NCI-H1092 treated with DMSO at 0.1 percent for 48 hours (cell line): Measurements from ENCODE around the gene C12orf60.

ENCODE experiments used
- DNase-seq: peaks from one replicate; lab custom pipeline; 2025; lab: John Stamatoyannopoulos, UW

The C12orf60 gene

DNA sequence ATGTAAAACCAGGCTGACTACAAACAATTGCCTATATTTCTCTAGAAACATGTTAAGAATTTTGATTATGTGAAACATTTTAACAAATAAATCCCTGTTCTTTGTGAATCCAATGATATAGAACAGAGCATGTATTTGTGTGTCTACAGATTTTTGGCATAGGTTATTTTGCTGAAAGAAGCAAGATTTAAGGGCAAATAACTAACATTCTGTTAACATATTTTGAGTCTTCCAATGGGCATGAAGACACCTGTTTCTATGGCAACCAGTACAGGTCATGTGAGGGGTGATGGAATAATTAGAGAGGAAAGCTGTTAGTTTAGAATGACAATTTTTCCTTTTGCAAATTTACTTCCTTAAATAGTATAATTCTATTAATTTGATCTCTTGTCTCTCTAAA is 31.0 kb downstream of the C12orf60 start:
- no peak for DNase-seq

DNA sequence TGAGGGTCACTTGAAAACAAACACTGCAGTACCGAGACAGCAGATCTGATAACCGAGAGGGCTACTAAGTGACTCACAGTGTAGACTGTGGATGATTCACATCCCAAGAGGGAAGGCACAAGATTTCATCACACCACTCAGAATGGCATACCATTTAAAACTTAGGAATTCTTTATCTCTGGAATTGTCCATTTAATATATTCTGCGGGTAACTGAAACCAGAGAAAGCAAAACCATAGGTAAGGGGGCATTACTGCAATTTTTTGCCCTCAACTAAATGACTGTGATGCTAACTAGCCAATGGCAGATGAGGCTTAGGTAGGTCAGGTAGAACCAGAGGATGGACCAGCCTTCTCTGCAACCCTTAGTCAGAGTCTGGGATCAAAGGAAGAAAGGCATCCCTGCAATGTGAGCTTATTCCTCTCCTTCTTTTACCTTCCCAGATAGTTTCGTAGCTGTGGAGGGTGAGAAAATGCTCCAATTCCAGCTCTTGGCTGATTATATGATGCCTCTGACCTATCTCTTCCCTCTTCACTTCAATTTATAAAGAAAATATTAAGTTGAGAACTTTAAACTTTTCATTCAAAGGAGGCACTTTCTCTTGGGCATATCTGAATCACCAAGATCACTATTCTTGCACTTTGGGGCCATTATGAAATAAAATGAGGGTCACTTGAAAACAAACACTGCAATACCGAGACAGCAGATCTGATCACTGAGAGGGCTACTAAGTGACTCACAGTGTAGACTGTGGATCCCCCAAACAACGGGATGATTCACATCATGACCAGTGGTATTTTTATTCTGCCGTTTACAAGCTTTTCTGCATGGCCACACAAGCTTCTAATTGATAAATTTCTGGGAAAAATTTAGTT is 33.1 kb downstream of the C12orf60 start:
- no peak for DNase-seq

DNA sequence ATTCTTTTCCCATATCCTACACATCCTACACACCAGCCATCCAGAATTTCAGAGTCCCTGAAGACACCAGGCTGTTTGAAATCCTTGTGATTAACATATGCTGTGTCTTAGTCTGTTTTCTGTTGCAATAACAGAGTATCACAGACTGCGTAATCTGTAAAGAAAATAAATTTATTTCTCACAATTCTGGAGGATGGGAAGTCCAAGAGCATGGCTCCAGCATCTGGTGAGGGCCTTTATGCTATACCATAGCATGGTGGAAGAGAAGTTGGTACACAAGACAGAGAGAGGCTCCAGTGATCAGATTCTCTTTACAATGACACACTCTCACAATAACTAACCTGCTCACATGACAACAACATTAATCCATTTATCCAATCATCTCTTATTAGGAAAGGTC is 35.8 kb downstream of the C12orf60 start:
- no peak for DNase-seq

DNA sequence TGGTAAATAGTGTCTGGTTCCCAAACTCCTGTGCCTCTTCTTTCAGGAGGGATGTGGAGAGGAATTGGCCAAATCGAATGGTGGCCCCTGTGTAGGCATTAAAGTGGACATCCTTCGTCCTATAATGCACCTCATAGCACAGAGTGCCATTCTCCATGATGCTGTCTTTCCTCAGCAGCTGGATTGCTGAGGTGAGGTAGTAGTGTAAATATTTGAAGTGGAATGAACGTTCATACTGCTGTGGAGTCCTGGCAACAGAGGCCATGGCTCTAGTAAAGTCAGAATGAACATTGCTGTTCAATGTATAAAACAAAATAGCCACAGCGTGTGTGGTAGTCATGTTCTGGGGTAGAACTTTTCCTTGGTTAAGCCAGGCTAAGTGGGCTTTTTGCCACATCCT is 37.1 kb downstream of the C12orf60 start:
- DNase-seq, result no peak

DNA sequence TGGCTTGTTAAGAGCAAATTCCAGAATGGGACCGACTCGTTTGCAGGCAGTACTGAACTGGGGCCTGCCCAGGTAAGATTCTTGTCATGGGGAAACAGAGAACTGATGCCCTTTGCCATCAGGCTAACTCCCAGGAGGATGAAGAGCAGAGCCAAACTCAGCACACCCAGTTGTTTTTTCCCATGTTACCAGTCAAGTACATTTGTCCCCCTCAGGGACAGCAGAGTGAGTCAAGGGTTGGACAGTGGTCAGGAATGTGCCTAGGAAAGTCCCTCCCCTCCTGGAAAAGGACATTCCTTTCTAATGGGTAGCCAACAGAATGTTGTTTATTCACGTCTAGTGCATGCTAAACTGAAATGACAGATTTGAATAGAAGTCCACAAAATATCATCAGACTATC is 38.3 kb downstream of the C12orf60 start:
- no peak for DNase-seq

DNA sequence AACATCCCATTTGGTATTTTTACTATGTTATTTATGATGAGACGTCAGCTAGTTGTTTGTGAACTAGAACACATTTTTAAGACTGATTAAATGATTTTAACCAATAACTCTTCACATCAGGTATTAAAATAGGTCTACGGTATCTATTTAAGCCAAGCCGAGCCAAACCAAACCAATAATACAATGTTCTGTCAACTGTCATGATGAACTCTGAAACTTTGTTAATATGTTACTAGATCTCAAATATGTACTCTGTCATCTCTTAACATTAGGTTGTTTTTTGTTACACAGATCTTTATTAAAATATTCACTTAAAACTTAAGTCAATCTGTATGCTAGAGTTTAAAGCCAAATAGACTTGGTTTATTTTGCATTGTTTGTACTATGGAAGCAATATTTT is 38.8 kb downstream of the C12orf60 start:
- DNase-seq, result no peak

DNA sequence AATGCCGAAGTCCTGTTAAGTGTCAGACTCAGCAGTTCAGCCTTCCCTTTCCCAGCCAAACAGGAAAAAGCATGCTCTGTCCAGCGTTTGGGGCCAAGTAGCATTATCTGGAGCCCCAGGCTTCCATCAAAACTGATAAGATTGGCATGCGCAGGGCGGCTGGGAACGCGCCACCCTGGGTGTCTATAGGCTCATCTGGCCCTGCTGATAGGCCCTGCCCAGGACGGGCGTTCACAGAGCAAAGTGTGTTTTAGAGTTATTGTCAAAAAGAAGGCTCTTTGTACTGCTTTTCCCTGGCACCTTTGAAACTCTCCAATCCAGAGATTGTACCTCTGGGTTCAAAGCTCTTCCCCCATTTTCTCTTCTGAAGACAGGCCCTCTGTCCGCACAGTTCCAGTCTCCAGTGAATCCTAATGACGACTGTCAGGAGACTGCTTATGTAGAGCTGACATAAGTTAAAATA is 40.0 kb downstream of the C12orf60 start, which contains the start of gene ART4:
Gene ART4, minus strand, starts transcription at position 102 of the 463 bp plus-strand sequence. CDS start 413 bp downstream, outside the sequence.
- DNase-seq, result no peak

DNA sequence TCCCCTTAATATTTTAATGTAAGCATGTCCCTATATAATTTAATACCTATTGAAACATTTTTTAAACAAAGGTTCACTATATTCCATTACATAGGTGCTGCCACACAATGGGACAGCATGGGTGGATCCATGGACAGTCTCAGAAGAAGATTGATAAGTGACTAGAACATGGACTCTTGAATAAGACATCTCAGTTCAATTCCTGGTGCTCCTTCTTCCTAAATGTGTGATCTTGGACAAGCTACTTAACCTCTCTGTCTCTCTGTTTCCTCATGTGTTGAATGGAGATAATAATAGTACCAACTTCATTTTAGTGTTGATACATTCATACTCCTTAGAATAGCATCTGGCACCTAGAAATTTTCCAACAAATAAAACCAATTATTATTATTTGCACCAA is 40.9 kb downstream of the C12orf60 start:
- no peak for DNase-seq

DNA sequence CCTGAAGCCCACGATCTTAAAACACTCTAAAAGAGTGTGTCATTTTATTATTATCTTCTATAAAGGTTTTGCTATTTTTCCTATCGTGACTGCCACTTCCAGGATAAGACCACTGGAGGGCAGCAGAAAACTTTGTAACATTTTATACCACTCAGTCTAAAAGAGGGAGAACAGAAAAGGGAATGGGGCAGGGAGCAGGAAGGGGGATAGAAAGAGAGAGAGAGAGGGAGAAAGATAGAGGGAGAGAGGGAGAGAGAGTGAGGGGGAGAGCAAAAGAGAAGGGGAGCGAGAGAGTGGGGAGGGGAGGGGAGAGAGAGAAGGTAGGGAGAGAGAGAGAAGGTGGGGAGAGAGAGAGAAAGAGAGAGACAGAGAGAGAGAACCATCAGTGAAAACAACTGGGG is 41.9 kb downstream of the C12orf60 start:
- peak; percentile 57 for DNase-seq

DNA sequence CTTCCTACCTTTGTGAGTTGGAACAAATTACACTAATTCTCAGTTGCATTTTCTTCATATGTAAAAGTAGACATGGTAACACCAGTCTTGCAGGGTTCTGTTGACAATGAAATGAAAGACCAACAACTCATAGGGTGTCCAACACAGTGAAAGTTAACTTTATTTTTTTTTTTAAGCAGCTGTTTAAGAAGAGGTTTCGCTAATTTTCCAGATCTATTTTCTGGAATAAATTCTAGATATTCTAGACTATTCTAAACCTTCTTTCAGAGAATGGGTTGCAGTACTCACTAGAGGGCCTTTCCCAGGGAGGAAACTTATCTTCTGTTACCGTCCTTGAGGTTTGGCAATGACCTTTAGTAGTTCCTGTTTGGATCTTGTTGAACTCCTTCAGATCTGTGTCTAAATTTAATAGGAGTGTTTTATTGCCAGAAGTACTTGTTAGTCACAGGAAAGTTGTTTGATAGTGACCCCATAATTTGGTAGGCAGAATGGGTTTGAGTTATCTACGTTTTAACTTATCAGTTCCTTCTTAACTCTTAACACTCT is 42.6 kb downstream of the C12orf60 start:
- no peak for DNase-seq

DNA sequence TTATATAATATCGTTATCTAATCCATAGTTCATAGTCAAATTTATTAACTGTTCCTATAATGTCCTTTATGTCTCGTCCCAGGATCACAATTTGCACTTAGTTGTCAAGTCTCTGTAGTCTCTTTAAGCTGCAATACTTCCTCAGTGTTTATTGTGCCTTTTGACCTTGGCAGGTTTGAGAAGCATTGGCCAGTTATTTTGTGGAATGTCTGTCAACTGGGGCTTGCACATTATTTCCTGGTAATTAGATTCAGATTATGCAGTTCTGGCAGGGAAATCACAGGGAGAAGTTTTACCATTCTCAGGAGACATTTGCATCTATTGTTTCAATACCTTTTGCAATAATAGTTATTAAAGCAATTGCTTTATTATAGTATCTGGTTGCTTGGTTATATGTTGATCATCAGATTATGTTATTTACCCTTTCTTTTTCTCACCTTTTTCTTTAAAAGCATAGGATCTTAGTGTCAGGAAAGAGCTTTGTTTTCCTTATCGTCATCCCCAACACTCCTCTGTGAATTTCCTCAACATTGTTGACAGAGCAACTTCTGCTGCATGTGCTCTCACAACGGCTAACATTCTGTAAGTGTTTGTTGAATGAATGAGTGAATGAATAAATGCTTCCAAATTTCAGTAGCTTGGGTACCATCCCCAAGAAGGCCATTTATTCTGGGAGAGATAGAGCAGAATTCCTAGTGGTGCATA is 43.6 kb downstream of the C12orf60 start:
- no peak for DNase-seq

DNA sequence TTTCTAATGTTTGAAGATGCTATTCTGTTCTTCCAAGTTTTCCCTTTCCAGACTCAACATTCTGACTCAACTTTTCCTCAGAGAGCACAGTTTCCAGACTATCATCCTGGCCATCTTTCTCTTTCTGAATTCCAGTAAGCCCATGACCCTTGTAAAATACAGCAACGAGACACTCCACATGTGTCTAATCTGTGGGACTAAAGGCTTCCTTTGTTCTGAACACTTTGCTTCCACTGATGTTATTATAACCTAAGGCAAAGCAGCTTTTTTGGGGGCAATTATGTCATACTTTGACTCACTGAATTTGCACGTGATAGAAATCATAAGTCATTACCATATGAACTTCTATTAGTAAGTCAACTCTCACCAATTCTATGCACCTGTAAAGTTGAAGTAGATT is 46.2 kb downstream of the C12orf60 start:
- DNase-seq, result no peak

DNA sequence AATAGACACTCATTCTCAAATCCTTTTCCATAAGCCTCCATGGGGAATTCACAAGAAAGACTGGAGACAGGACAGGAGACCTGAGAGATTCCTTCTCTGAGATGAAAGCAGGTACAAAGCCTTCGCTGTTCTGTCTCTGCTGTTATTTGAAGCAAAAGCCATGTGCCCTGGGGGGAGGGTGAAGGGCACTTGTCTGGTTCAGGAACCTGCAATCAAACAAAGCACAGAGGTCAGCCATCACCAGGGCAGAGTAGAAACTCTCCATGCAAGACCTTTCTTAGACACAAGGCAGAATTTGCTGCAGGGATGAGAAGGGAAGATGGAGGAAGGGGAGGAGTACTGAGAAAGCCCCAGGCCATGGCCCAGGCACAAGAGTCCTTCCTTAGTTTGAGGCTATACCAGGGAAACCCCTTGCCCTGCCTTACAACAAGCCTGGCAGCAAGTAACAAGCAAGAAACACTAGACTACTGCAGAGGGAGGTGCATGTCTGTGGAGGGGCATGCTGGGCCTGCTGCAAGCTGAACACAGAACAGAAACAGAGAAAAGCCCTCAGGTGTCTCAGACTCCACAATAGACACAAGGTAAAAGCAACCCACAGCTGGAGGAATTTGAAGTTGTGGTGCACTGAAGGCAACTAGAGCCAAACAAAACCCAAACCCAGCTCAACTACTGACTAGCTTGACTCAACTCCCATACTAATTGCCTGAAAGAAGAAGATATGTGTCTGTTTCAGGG is 47.6 kb downstream of the C12orf60 start:
- no peak for DNase-seq

DNA sequence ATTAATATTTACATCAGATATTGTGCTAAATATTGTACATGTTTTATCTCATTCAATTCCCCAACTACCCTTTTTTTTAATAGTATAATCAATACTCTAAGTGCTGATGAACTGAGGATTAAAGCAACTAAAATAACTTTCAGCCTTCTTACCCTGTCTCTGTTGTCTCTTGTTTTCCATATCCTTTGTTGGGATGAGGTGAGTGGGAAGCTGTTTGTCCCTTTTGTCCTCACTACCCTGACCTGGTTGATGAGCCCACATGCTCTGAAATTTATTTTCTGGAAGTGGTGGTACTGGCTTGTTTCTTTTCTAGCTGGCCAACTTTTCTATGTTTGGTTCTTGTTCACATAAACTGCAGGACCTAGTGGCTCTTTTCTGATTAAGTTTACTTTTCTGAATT is 49.4 kb downstream of the C12orf60 start:
- no peak for DNase-seq

DNA sequence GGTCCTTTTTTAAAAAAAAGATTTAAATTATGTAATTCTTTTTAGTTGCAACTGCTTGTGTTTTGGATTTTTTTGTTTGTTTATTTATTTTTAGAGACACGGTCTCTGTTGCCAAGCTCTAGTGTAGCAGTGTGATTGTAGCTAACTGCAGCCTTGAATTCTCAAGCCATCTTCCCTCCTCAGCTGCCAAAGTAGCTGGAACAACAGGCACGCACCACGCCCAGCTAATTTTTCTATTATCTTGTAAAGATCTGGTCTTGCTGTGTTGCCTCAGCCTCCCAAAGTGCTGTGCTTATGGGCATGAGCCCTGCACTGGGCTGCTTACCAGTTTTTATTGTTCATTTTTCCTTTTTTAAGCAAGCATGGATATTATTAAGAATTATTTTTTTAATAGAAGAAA is 50.5 kb downstream of the C12orf60 start:
- DNase-seq, result no peak

DNA sequence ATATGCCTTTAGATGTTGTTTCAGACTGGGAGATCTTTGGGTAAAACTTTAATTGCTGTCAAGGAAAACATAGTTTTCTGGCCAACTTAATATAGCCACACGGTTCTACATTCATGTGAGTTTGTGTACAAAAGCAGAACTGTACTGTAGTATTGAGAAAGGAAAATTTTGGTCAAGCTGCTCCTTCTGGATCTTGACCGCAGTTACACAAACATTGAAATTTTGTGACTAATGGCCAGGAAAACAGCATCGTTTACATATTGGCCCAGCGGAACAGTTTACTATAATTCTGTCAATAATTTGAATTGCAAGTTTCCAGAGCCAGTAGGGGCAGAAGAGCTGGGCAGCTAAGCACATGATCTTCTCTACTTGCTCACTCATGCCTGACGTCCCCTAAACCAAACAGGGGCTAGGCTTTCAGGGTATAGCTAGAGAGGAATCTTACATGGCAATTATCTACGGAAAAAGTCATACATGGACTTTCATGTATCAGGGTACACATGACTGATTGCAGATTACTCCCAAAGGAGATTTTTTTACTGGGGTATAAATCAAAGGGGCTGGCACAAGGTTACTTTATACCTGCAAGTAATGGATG is 51.2 kb downstream of the C12orf60 start:
- DNase-seq, result peak; percentile 66

DNA sequence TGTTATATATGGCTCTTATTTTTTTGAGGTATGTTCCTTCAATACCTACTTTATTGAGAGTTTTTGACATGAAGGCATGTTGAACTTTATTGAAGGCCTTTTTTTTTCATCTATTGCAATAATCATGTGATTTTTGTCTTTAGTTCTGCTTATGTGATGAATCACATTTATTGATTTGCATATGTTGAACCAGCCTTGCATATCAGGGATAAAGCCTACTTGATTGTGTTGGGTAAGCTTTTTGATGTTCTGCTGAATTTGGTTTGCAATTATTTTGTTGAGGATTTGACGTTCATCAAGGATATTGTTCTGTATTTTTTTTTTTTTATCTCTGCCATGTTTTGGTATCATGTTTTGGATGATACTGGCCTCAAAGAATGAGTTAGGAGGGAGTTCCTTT is 55.0 kb downstream of the C12orf60 start:
- no peak for DNase-seq

DNA sequence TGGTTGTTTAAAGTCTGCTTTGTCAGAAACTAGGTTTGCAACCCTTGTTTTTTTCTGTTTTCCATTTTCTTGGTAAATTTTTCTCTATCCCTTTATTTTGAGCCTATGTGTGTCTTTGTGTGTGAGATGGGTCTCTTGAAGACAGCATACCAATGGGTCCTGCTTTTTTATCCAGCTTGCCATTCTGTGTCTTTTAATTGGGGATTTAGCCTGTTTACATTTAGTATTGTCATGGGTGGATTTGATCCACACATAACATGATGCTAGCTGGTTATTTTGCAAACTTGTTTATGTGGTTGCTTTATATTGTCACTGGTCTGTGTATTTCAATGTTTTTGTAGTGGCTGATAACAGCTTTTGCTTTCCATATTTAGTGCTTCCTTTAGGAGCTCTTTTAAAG is 57.0 kb downstream of the C12orf60 start:
- no peak for DNase-seq

DNA sequence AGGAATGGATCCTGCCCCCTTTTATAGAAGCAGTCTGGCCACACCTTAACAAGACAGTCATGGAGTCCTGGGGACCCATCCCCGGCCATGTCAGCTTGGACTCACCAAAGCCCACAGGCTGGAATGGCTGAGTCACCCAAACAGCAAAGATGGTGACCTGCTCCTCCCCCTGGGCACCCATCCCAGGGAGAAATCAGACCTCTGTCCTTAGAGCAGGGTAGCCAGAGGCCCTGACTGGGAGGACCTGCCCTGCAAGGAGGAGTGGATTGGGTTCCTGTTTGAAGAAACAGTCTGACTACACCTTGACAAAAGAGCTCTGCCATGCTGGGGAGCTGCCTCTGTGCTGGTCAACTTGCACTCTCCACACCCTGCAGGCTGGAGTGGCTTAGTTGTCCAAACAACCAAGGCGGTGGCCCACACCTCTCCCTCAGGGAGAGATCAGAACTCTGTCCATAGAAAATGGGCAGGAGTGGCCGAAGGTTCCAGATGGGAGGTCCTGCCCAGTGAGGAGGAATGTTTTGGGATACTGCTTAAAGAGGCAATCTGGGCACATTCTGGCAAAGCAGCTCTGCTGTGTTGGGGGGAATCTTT is 65.5 kb downstream of the C12orf60 start:
- no peak for DNase-seq

DNA sequence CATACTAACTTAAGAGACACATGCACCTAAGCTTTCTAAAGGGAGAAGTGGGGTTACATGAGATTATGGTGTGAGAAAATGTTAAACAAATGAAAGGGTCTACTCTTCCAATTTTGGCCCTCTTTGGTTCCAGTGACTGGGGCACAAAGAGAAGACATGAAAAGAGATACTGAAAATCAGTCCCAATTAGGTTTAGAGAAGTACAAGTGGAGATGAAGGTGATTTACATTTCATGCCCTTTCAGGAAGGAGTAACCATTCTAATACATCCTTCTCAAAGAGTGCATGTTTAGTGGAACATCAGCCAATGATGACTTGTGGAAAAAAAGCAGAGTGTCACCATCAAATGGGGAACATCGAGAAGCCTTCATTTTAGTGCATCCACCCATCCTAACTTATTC is 67.8 kb downstream of the C12orf60 start:
- no peak for DNase-seq

DNA sequence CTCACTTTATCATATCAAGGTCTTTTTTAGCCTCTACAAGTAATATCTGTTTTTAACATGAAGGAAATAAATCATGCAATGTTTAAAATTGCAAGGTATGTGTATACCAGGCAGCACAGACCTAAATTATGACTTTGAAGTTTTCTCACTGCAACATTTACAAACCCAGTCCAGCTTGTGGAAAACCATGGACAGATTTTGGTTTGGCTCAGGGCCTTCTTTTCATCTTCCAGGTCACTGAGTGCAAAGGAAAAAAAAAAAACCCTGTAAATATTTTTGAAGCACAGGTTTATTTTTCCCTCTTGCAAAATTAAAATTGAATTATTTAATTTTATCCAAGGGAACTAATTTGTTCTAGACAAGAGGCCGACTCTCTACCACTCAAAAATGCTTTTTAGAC is 68.4 kb downstream of the C12orf60 start:
- DNase-seq, result no peak
